B cell (primary cell): Measurements from ENCODE around the gene CHD9. TPM values are rescaled to one million over a fixed set of nuclear protein-coding genes. Genes with fewer than 3 reads are reported as not detected.

Source experiments
- ATAC-seq: fragments of 200-7000 bp; cut with Tn5 transposase; one replicate; pipeline ENCODE4 v1.10.0; 2021; ENCODE audit warnings: low read depth, mild to moderate bottlenecking, moderate number of reproducible peaks, moderate library complexity
- CTCF ChIA-PET: fragments of 350-600 bp; sonication (Branson Sonifier 250); formaldehyde crosslinking; loops from one replicate; lab custom pipeline; 2021; ENCODE audit warnings: antibody characterized with exemption, inconsistent platforms; lab: Charles Lee
- POLR2A ChIA-PET: fragments of 350-600 bp; sonication (Branson Sonifier 250); formaldehyde crosslinking; loops from one replicate; lab custom pipeline; 2021; ENCODE audit warnings: antibody characterized with exemption; lab: Charles Lee
- DNase-seq: peaks from one replicate; pipeline ENCODE4 v3.0.0; 2013
- H2AFZ ChIP-seq: 2 replicates; pipeline ENCODE4 v1.6.1; 2012; ENCODE audit warnings: mild to moderate bottlenecking, low read depth, low read length; ENCODE audit not compliant: insufficient read depth, poor library complexity, severe bottlenecking
- H3K27ac ChIP-seq, 2 donors: 1 replicate in 1 of 2; 2 replicates in 1 of 2; pipeline ENCODE4 v1.5.1; 2012 to 2013; ENCODE audit warnings: low read length in 2 of 2, mild to moderate bottlenecking in 2 of 2, moderate library complexity in 1 of 2
- H3K27me3 ChIP-seq, 4 experiments: fragments of 200-600 bp in 1 of 4; sonication (generic) in 1 of 4; replicated peaks in 1 of 4; 1 replicate in 2 of 4; 2 replicates in 2 of 4; pipeline versions ENCODE4 v1.6.1 to v1.7.0; 2013 to 2016; ENCODE audit warnings: low read length in 3 of 4, mild to moderate bottlenecking in 2 of 4, mixed read lengths in 1 of 4, moderate library complexity in 1 of 4; ENCODE audit not compliant: insufficient read depth in 4 of 4, control insufficient read depth in 3 of 4; ENCODE audit errors: control extremely low read depth in 1 of 4
- H3K36me3 ChIP-seq, 2 experiments: replicated peaks in 1 of 2; 1 replicate in 1 of 2; 2 replicates in 1 of 2; pipeline versions ENCODE4 v1.6.1 to v1.7.1; 2013; ENCODE audit warnings: low read length in 1 of 2; ENCODE audit not compliant: insufficient read depth in 2 of 2, control insufficient read depth in 1 of 2; ENCODE audit errors: control extremely low read depth in 1 of 2, extremely low read depth in 1 of 2
- H3K4me1 ChIP-seq, 2 donors: fragments of 200-600 bp in 1 of 2; sonication (generic) in 1 of 2; 1 replicate in 1 of 2; 2 replicates in 1 of 2; pipeline versions ENCODE4 v1.5.1 to v1.6.1; 2013 to 2017; ENCODE audit warnings: low read length in 2 of 2; ENCODE audit not compliant: control insufficient read depth in 2 of 2, insufficient read depth in 2 of 2
- H3K4me2 ChIP-seq: replicated peaks from 2 replicates; pipeline ENCODE3; 2012; ENCODE audit warnings: mild to moderate bottlenecking, low read depth, low read length; ENCODE audit not compliant: poor library complexity, severe bottlenecking
- H3K4me3 ChIP-seq, 5 experiments: fragments of 200-600 bp in 1 of 5; sonication (generic) in 1 of 5; 1 replicate in 3 of 5; 2 replicates in 2 of 5; pipeline versions ENCODE4 v1.5.1 to v1.7.0; 2011 to 2016; ENCODE audit warnings: low read length in 4 of 5, mild to moderate bottlenecking in 4 of 5, low read depth in 2 of 5, control low read depth in 1 of 5, moderate library complexity in 1 of 5; ENCODE audit not compliant: insufficient read depth in 1 of 5; ENCODE audit errors: control extremely low read depth in 1 of 5, extremely low read depth in 1 of 5
- H3K79me2 ChIP-seq: fragments of 200-600 bp; sonication (generic); one replicate; pipeline ENCODE4 v1.6.0; 2016; ENCODE audit warnings: low read length; ENCODE audit not compliant: control insufficient read depth, insufficient read depth
- H3K9ac ChIP-seq: fragments of 200-600 bp; sonication (generic); 2 replicates; pipeline ENCODE4 v1.6.1; 2017; ENCODE audit warnings: mild to moderate bottlenecking, low read length, moderate library complexity
- H3K9me3 ChIP-seq, 3 donors: one replicate each; pipeline versions ENCODE4 v1.6.1 to v1.7.1; 2013; ENCODE audit warnings: low read length in 2 of 3; ENCODE audit not compliant: control insufficient read depth in 2 of 3, insufficient read depth in 1 of 3; ENCODE audit errors: control extremely low read depth in 1 of 3
- H4K20me1 ChIP-seq: 2 replicates; pipeline ENCODE4 v1.6.0; 2012; ENCODE audit warnings: mild to moderate bottlenecking, low read length; ENCODE audit not compliant: insufficient read depth, control insufficient read depth, poor library complexity, severe bottlenecking
- H3K27ac Mint-ChIP-seq: one replicate; pipeline ENCODE4 v1.8.0; 2021; ENCODE audit warnings: mixed read lengths
- H3K27me3 Mint-ChIP-seq: one replicate; pipeline ENCODE4 v1.8.0; 2021; ENCODE audit warnings: mixed read lengths
- H3K4me1 Mint-ChIP-seq: one replicate; pipeline ENCODE4 v1.8.0; 2021; ENCODE audit warnings: mixed read lengths
- H3K4me3 Mint-ChIP-seq: one replicate; pipeline ENCODE4 v1.8.0; 2021; ENCODE audit warnings: mixed read lengths
- H3K9me3 Mint-ChIP-seq: one replicate; pipeline ENCODE4 v1.8.0; 2022; ENCODE audit warnings: mixed read lengths; ENCODE audit not compliant: insufficient read depth
- CTCF ChIP-seq: fragments of 200-600 bp; IDR thresholded peaks from one replicate; pipeline ENCODE4 v1.8.0; 2022; ENCODE audit warnings: antibody characterized with exemption, mild to moderate bottlenecking
- EZH2 ChIP-seq: IDR thresholded peaks from 2 replicates; pipeline ENCODE4 v1.6.1; 2012; ENCODE audit warnings: borderline replicate concordance, low read depth, mild to moderate bottlenecking, moderate library complexity, low read length; ENCODE audit not compliant: insufficient read depth, poor library complexity, severe bottlenecking
- WGBS: methylation state at CpG from one replicate; pipeline ENCODE4 v1.1.5; 2013; ENCODE audit warnings: missing lambda C conversion rate; ENCODE audit not compliant: insufficient coverage; 5-methylcytosine and 5-hydroxymethylcytosine counted together
- intact Hi-C: fragments of 100-400 bp; cut with micrococcal nuclease; formaldehyde crosslinking; loops from one replicate; pipeline ENCODE4 v1.10.0; 2022
- polyA plus RNA-seq: library from polyadenylated mRNA; depleted of rRNA; stranded (reverse); fragments of >200 nt; gene quantifications from 2 replicates; pipeline ENCODE4 v1.2.3, GENCODE V29; 2012
- total RNA-seq, 2 donors: library from RNA; stranded (reverse); fragments of 120-200 nt in 1 of 2; gene quantifications; 1 replicate in 1 of 2; 2 replicates in 1 of 2; pipeline versions ENCODE4 v1.2.3 to v1.2.4, GENCODE V29; 2013 to 2022

The CHD9 gene
- total and polyA plus RNA-seq, 2 donors (not counting 1 experiment from before 2014, with no cell fraction given): 12.2 to 102 TPM

GRCh38 chr16:53220585-53220984 lies 165.8 kb downstream of the CHD9 start:
- H3K9me3 ChIP-seq: no peaks in the 10 kb centered on the region
- peak overlapping the region; percentile 35 for H3K4me2 ChIP-seq
- H3K79me2 ChIP-seq: peaks cover 23% of the 10 kb centered on the region
- Mint-ChIP-seq H3K27ac (no peak overlapping the region), H3K9me3 (no peaks in the 10 kb centered on the region), H3K27me3 (no peaks in the 10 kb centered on the region), H3K4me3 (no peak overlapping the region), H3K4me1 (peaks cover 12% of the 10 kb centered on the region)
- no peak overlapping the region for H3K4me3 ChIP-seq
- no peaks in the 10 kb centered on the region for H3K27me3 ChIP-seq
- H3K27ac ChIP-seq: peak overlapping the region; percentile 31 to 78
- DNase-seq: peak; percentile 50
- no peak for TF ChIP-seq EZH2
- TF ChIP-seq CTCF: peak; percentile 48
- intact Hi-C loops: loop anchor here (1.0 to 5.0 kb wide), 2 partner anchors 165 to 243 kb away; no protein-coding TSS in a partner anchor
- peak; percentile 60 for ATAC-seq
- POLR2A ChIA-PET: no interaction called here
- no peak overlapping the region for H2AFZ ChIP-seq
- CTCF ChIA-PET: interaction anchor here (0.9 to 5.6 kb wide), 6 partner anchors 13 to 244 kb away, joined by 3 to 37 read pairs (median 4); partner anchors contain the start of genes CHD9 and CHD9NB
- peaks cover 3 to 7% of the 10 kb centered on the region in 2 experiments for H3K36me3 ChIP-seq
- H3K4me1 ChIP-seq: peaks cover 33 to 35% of the 10 kb centered on the region in 2 donors
- no peak overlapping the region for H3K9ac ChIP-seq
- WGBS: 100% methylated on average over 1 of the region's 2 CpGs
- H4K20me1 ChIP-seq: peaks cover 2% of the 10 kb centered on the region

- ATAC-seq (no peak), DNase-seq (no peak)
- no CpG with 5 or more reads among the region's 2 CpGs for WGBS
- Histone ChIP-seq H3K4me3 (no peak overlapping the region), H3K4me2 (no peak overlapping the region), H3K9me3 (no peaks in the 10 kb centered on the region), H3K79me2 (peaks cover 20% of the 10 kb centered on the region), H3K9ac (no peak overlapping the region), H3K36me3 (peaks cover 8 to 43% of the 10 kb centered on the region in 2 experiments), H3K27me3 (no peaks in the 10 kb centered on the region), H4K20me1 (no peaks in the 10 kb centered on the region), H2AFZ (no peak overlapping the region), H3K27ac (no peak overlapping the region), H3K4me1 (peaks cover 12% of the 10 kb centered on the region in 2 donors)
- ChIA-PET CTCF (interaction anchor here (1.0 kb wide), 1 partner anchor 170 kb away, joined by 5 read pairs; the partner anchor contains the start of gene CHD9), POLR2A (no interaction called here)
- H3K4me1 Mint-ChIP-seq: no peaks in the 10 kb centered on the region
- TF ChIP-seq EZH2: no peak
- TF ChIP-seq CTCF: no peak
- no peaks in the 10 kb centered on the region for H3K27me3 Mint-ChIP-seq
- no peak overlapping the region for H3K27ac Mint-ChIP-seq
- no peaks in the 10 kb centered on the region for H3K9me3 Mint-ChIP-seq
- no peak overlapping the region for H3K4me3 Mint-ChIP-seq
- intact Hi-C loops: loop anchor here (2.0 to 5.0 kb wide), 2 partner anchors 18 to 248 kb away; no protein-coding TSS in a partner anchor
Observed at GRCh38 chr16:53224951-53225533, 170.3 kb downstream of the CHD9 start.
